GM21526 (cell line): Measurements from ENCODE around the gene AGO3.

Experiments
- ATAC-seq: cut with Tn5 transposase; IDR thresholded peaks from one replicate; pipeline ENCODE4 v1.9.1; 2021; ENCODE audit warnings: moderate library complexity; ENCODE audit not compliant: unreplicated experiment, low FRiP score

AGO3 gene

DNA sequence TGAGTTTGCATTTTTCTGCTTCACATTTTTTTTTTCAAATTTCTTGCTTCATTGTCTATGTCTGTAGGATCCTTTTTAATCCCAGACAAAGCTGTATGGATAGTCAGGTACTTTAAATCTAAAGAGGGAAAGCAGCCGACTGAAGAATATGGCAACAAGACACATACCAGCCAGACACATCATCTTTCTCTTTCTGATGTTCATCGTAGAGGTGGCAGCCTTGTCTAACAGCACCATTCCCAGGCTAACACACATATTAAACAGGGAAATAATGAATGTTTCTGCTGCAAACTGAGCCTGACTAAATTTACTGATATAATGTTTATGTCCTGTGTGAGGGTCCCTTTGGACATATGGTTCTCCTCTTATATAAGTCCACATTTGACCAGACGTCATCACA is 149.3 kb downstream of the AGO3 start:
- no peak for ATAC-seq

DNA sequence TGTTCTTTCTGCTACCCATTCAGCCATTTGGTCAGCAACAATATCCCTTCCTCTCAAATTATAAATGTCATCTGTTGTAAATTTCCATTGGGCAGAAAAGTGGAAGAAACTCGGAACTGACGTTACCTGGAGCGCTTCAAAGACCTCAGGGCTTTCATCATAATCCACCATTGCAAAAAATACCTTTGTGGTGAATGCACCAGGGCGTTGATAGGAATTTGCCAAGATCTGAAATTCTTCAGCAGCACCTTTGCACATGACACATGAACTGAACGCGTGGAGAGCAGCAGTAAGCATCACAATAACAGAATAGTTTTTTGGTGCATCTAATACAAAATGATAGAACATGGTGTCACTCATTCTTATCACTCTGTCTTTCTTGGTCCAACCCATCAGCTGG is 149.9 kb downstream of the AGO3 start:
- no peak for ATAC-seq

DNA sequence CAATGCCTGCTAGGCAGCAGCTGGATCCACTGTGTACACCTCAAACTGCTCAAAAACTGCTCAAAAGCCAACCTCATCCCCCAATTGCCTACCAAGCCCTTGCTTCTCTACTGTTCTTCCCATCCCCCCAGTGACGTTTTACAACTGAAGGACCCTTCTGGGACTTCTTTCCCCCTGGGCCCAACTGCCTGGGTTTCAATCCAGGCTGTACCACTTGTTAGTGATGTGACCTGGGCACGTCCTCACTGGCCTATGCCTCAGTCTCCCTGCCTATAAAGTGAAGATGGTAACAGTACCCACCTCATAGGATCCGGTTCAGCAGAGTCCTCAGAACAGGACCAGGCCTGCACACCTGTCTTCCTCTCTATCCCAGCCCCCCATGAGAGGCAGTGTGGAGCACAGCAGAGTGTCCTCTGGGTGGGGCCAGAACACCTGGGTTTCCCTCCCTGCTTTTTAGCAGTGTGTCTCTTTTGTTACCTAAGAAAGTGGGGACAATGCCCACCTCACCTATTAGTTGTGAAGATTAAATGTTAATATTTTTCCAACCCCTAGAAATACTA is 151.1 kb downstream of the AGO3 start:
- ATAC-seq, result no peak

DNA sequence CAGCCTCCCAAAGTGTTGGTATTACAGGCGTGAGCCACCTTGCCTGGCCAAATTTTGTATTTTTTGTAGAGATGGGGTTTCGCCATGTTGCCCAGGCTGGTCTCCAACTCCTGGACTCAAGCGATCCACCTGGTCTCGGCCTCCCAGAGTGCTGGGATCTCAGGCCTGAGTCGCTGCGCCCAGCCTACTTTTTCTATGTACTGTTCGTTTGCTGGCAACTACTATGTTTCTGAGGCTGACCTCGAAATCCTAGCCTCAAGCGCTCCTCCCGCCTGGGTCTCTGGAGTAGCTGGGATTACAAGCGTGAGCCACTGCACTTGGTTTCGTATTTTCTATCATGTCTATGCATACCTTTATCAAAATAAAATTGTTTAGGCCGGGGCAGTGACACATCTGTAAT is 152.3 kb downstream of the AGO3 start:
- no peak for ATAC-seq

DNA sequence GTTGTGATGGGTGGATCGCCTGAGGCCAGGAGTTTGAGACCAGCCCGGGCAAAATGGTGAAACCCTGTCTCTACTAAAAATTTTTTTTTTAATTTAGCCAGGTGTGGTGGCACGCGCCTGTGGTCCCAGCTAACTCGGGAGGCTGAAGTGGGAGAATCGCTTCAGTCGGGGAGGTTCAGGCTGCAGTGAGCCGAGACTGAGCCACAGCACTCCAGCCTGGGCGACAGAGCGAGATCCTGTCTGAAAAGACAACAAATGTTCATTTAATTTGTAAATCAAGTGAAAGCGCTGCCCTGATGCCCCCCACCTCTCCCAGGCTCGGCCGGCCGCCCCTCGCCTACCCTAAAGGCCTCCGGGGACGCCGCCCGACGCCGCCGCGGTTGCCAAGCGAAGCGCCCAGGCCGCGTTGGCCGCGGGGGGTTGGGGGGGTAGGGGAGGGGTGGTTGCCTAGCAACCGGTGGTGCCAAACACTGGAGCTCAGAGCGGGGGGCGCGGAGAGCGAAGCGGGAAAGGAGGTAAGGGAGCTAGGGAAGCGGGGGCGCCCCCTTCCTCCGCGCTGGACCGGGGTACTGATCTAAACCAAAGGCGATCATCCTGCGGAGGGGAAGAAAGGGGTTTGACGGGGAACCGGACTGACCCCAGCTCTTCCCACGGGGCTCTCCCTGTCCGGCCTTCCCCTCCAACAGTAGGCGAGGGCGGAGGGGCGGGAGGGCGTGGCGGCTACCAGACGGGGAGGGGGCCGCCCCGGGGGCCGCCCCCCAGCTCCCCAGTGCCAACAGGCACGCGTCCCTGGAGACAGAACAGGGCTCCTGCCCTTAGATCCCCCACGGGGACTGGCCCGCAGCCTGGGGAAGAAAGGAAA is 153.0 kb downstream of the AGO3 start, which contains the start of gene TEKT2:
Gene TEKT2, plus strand, starts transcription at position 460 of the 862 bp plus-strand sequence. CDS start 828 bp downstream, outside the sequence.
- ATAC-seq, result no peak

DNA sequence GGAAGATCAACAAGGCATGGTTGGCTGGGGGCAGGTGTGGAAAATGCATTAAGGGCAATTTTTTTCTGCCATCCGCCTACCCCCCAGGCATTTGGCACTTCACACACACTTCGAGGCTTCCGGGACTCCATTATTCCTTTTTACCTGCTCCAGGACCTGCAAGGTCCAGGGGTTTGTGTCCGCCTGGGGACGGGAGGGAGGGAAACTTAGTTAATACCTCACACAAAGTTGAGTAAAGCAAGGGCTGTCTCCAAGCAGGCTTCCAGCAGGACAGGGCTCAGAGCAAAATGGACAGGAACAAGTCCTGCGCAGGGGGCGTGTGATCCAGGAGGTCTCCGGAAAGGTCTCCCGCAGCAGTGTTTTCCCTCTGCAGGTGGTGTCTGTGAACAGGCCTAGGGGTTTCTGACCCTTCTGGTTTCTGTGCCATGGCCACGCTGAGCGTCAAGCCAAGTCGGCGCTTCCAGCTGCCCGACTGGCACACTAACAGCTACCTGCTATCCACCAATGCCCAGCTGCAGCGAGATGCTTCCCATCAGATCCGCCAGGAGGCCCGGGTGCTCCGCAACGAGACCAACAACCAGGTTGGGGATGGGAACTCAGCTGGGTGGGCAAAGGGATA is 153.7 kb downstream of the AGO3 start:
- ATAC-seq, result no peak

DNA sequence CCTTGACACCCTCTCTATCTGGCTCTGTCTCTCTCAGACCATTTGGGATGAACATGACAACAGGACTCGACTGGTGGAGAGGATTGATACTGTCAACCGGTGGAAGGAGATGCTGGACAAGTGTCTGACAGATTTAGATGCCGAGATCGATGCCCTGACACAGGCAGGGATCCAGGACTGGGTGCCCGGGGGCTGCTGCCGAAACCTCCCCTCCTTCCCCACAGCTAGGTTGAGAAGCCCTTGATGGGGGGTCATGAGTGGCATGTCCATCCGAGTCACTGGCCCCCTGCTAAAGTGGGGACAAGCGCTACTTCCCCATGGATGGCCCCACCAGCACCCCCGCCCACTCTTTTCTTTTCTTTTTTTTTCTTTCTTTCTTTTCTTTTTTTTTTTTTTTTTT is 154.2 kb downstream of the AGO3 start:
- ATAC-seq, result no peak

DNA sequence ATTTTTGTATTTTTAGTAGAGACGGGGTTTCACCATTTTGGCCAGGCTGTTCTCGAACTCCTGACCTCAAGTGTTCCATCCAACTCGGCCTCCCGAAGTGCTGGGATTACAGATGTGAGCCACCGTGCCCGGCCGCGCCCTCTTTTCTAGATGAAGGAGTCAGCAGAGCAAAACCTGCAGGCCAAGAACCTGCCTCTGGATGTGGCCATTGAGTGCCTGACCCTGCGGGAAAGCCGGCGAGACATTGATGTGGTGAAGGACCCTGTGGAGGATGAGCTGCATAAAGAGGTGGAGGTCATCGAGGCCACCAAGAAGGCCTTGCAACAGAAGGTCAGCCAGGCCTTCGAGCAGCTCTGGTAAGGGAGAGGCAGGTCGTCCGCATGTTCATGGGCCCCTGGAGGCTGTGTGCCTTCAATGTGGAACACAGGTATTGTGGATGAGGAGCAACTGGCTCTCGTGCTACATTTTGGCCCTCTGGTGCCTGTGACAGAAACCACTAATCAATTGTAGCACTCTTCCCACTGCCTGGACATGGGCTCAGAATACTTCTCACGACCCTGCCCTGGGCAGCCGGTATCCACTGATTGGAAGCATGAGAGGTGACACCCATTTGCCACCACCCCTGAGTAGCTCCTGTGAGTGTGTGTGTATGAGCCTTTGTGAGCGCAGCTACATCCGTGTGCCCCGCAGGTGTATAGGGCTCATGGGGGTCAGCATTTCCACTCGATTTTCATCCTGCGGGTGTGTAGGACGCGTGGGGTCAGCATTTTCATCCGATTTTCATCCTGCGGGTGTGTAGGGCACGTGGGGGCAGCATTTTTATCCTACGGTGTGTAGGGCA is 155.0 kb downstream of the AGO3 start:
- ATAC-seq, result no peak

DNA sequence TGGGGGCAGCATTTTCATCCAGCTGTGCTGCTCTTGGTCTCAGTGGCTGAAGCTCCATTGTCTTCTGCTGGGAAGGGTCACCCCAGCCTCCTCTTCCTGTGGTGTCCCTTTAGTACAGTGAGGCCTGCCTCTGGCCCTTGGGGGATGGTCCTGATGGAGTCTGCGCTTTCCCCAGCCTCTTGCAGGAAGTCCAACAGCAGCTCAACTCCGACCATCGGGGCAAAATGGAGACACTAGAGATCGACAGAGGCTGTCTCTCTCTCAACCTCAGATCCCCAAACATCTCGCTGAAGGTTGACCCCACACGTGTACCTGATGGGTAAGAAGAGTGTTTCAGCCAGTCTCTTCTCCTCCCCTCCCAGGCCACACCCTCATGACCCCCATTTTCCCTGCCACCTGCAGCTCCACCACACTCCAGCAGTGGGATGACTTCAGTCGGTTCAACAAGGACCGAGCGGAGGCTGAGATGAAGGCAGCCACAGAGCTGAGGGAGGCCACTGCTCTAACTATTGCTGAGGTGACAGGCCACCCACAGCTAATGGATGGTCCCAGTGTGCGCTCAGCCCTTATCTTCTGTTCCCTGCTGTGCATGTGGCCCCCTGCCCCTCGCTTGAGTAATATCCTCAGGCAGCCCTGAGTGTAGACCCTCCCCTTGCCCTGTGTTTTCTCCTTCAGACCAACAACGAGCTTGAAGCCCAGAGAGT is 155.8 kb downstream of the AGO3 start:
- ATAC-seq, result no peak

DNA sequence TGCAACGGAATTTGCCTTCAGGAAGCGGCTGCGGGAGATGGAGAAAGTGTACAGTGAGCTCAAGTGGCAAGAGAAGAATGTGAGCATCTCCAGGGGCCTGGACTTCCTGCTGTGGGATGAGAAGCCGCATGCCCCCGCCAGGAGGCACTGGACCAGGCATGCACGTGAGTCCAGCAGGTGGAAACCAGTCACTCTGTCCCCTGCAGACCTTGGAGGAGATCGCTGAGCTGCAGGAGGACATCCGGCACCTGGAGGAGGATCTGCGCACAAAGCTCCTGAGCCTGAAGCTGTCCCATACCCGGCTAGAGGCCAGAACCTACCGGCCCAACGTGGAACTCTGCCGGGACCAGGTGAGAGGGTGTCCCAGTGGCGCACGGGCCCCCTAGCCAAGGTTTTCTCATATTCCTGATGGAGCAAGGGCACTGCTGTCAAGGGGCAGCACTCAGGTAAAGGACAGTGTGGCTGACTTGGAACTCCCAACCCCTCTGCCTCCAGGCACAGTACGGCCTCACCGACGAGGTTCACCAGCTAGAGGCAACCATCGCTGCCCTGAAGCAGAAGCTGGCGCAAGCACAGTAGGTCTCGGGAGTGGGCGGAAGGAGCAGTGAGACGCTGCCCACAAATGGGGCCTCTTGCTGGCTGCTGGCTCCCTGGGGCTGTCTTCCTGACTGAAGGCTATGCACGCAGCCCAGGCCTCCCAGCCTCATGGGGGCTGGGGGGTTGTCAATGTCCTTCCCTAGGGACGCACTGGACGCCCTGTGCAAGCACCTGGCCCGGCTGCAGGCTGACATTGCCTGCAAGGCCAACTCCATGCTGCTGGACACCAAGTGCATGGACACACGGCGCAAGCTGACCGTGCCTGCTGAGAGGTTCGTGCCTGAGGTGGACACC is 156.6 kb downstream of the AGO3 start:
- no peak for ATAC-seq

DNA sequence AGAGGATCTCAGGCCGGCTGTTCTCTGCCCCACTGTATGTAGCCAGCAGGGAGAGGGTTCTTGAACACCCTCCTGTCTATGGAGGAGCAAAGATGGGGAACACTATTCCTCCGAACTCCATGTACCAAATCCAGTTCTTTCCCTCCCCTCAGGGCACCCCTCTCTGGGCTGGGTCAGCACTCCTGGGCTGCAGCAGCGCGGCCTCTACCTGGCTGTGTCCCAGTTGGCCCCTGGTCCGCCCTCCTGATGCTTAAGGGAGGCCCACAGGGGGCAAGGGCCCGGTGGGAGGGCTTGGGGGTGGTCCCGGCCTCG is 157.3 kb downstream of the AGO3 start:
- ATAC-seq, result no peak

DNA sequence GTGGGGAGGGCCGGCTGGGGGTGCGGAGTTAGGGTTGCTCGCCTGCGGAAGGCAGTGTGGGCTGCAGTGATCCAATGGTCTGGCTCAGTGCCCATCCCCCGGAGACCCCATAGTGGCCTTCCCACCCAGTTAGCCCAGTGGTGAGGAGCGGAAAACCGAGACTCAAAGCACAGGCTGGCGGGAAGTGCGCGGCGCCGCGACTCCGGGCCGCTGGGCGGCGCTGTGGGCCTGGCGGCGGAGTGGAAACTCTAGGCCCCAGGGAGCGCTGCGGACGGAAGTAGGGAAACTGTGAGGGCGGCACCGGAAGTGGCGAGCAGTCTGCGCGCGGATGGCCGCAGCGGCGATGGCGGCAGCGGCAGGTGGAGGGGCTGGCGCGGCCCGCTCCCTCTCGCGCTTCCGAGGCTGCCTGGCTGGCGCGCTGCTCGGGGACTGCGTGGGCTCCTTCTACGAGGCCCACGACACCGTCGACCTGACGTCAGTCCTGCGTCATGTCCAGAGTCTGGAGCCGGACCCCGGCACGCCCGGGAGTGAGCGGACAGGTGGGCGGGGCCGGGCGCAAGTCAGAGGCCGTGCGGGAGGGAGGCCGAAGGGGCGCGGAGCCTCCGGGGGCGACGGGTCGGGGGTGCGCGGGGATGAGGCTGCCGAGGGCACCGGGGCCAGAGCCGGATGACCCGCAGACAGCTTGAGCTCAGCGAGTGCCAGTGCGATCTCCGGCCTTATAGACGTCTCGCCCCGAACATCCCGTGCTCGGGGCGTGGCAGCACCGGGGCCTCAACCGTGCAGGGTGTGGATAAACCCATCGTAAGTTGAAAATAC is 157.9 kb downstream of the AGO3 start, which contains the start of gene ADPRS:
Gene ADPRS, plus strand, starts transcription at position 316 of the 816 bp plus-strand sequence. Its CDS starts 13 bp downstream, at position 329.
- ATAC-seq, result peak; percentile 64

DNA sequence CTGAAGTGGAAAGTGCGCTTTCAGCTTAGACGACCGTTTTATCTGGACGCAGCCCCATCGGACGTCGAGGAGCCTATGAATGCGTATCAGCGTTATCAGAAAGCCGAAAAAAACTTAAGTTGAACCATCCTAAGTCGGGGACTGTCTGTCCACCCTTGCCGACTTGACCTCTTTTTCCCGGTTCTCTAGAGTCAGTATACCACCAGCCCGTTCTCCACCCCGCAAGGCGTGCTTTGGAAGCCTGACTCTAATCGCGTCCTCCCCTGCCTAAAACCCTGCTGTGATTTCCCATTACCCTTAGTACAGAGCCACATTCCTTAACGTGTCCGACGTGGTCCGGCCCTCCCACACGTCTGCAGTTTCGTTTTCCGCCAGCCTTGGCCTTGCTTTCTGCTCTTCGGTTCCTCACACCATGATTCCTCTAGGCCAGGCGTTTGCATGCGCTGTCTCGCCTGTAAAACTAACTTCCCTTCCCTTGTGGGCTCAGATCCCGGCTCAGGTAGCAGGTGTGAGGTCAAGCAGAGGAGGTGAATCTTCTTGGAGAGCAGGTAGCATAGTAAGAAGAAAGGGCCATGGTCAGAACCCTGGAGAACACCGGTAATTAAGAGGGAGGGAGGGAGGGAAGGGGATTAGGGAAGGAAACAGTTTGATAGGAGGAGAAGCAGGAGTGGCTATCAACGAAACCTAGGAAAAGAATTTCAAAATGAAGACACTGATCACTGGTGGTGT is 158.7 kb downstream of the AGO3 start:
- ATAC-seq, result no peak

DNA sequence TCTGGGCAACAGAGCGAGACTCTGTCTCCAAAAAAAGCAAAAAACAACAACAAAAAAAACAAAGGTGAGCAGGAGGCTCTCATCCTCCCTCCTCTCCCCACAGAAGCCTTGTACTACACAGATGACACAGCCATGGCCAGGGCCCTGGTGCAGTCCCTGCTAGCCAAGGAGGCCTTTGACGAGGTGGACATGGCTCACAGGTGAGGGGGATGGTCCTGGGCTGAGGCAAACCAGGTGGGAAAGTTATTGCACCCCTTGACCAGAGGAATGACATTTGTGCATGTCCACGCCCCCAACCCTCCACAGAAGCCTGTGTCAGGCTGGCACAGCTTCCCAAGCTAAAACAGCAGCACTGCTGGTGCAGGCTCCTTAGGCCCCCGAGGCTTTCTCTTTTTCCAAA is 160.2 kb downstream of the AGO3 start:
- no peak for ATAC-seq

DNA sequence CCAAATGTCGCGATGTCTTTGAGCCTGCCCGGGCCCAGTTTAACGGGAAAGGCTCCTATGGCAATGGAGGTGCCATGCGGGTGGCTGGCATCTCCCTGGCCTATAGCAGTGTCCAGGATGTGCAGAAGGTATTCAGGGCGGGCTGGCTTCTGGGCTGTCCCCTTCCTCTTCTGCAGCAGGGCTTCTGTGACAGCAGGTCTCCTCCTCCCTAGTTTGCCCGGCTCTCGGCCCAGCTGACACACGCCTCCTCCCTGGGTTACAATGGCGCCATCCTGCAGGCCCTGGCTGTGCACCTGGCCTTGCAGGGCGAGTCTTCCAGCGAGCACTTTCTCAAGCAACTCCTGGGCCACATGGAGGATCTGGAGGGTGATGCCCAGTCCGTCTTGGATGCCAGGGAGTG is 160.8 kb downstream of the AGO3 start:
- ATAC-seq, result no peak

DNA sequence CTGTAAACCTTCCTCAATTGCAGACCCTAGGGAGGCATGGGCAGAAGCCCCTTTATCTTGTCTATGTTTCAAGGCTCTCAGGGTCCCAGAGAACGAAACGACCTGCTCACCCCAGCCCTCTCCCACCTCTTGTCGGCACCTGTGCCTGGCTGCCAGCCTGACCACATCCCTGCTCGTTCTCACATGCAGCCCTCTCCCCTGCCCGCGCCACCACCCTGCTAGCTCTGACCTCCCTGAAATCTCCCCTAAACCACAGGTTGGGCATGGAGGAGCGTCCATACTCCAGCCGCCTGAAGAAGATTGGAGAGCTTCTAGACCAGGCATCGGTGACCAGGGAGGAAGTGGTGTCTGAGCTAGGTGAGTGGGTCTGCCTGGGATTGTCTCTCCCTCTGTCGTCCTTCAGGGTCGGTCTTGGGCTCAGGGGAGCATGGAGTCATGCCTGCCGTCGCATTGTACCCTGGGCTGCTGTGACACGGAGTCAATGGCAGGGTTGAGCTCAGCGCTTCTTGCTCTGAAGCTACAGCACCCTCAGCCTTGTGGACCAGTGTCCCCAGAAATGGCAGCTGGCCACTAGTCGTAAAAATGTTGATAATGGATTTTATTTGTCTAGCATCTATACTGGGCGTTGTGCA is 161.4 kb downstream of the AGO3 start:
- no peak for ATAC-seq

DNA sequence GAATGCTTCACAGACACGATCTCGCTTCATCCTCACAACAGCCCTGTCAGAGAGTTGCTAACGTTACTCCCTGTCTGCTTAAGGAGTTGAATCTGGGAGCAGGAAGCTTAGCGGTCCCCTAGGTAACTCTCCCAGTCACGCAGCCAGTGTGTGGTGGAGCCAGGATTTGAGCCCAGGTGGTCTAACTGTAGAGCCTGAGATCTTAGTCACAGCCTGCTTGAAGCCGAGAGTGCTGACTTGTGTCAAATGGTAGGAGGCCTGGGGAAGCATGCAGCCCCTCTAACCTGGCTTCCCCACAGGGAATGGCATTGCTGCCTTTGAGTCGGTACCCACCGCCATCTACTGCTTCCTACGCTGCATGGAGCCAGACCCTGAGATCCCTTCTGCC is 161.9 kb downstream of the AGO3 start:
- ATAC-seq, result no peak
